ENCODE measurements around the gene PSMD5. TPM values are rescaled to one million over a fixed set of nuclear protein-coding genes. Genes with fewer than 3 reads are reported as not detected.

PSMD5 gene
- polyA plus RNA-seq, 1 donor (not counting 4 experiments of a cell fraction or from before 2014, with no cell fraction given), result 55.2 TPM

- FAIRE-seq, result no peak
- no peak overlapping the region for H3K4me2 ChIP-seq (ENCODE audit: control insufficient read depth, extremely low read depth, insufficient read depth, low read depth, low read length)
- H4K20me1 ChIP-seq (ENCODE audit: control insufficient read depth, extremely low read depth, insufficient read depth, low read length), result no peaks in the 10 kb centered on the region
- no peaks in the 10 kb centered on the region for H3K9me3 ChIP-seq (ENCODE audit: control insufficient read depth, low read depth, low read length)
- no peak overlapping the region for H3K9ac ChIP-seq (ENCODE audit: control insufficient read depth, extremely low read depth, insufficient read depth, low read length)
- H3K9me1 ChIP-seq (ENCODE audit: control insufficient read depth, extremely low read depth, insufficient read depth, low read length), result no peaks in the 10 kb centered on the region
- no peaks in the 10 kb centered on the region for H3K4me1 ChIP-seq (ENCODE audit: control insufficient read depth, extremely low read depth, insufficient read depth, low read length)
- no peaks in the 10 kb centered on the region for H3K79me2 ChIP-seq (ENCODE audit: control insufficient read depth, insufficient read depth, low read length)
- H2AFZ ChIP-seq (ENCODE audit: control insufficient read depth, low read length), result no peak overlapping the region
- no peak overlapping the region for H3K4me3 ChIP-seq (ENCODE audit: control insufficient read depth in 2 of 3, extremely low read depth in 1 of 3, insufficient read depth in 2 of 3, low read depth in 1 of 3, low read length in 3 of 3)
- peaks cover 2 to 19% of the 10 kb centered on the region in 2 experiments for H3K36me3 ChIP-seq (ENCODE audit: control insufficient read depth in 2 of 2, extremely low read depth in 1 of 2, insufficient read depth in 2 of 2, low read length in 2 of 2)
- no peak for DNase-seq (ENCODE audit: low read depth, low spot score)
- H3K27me3 ChIP-seq (ENCODE audit: control insufficient read depth, extremely low read depth, insufficient read depth, low read length), result no peaks in the 10 kb centered on the region
- dilution Hi-C loops (cut with MboI; ENCODE audit: extremely low pct_ligation_motif_present, low sequenced_read_pairs), result no loop called here
- no peak for TF ChIP-seq CTCF (optimal IDR thresholded peaks at IDR 0.05 in 1 of 3, IDR thresholded peaks at IDR 0.05 in 1 of 3, conservative IDR thresholded peaks at IDR 0.05 in 1 of 3; ENCODE audit: extremely low read depth in 1 of 3, insufficient read depth in 2 of 3, low read length in 3 of 3)
- no peak for TF ChIP-seq EZH2 (IDR thresholded peaks at IDR 0.05; ENCODE audit: low read length)
- H3K27ac ChIP-seq (ENCODE audit: control insufficient read depth, insufficient read depth, low read length), result no peak overlapping the region
Observed at GRCh38 chr9:120855827-120856670, 13.3 kb upstream of the PSMD5 start.

- Histone ChIP-seq H3K4me3 (ENCODE audit: control insufficient read depth in 2 of 3, extremely low read depth in 1 of 3, insufficient read depth in 2 of 3, low read depth in 1 of 3, low read length in 3 of 3) (no peak overlapping the region), H3K9me1 (ENCODE audit: control insufficient read depth, extremely low read depth, insufficient read depth, low read length) (no peaks in the 10 kb centered on the region), H3K9ac (ENCODE audit: control insufficient read depth, extremely low read depth, insufficient read depth, low read length) (no peak overlapping the region), H3K4me2 (ENCODE audit: control insufficient read depth, extremely low read depth, insufficient read depth, low read depth, low read length) (no peak overlapping the region), H3K4me1 (ENCODE audit: control insufficient read depth, extremely low read depth, insufficient read depth, low read length) (no peaks in the 10 kb centered on the region), H3K79me2 (ENCODE audit: control insufficient read depth, insufficient read depth, low read length) (no peaks in the 10 kb centered on the region), H2AFZ (ENCODE audit: control insufficient read depth, low read length) (no peak overlapping the region), H3K36me3 (ENCODE audit: control insufficient read depth in 2 of 2, extremely low read depth in 1 of 2, insufficient read depth in 2 of 2, low read length in 2 of 2) (peaks cover 2 to 17% of the 10 kb centered on the region in 2 experiments), H4K20me1 (ENCODE audit: control insufficient read depth, extremely low read depth, insufficient read depth, low read length) (no peaks in the 10 kb centered on the region), H3K27ac (ENCODE audit: control insufficient read depth, insufficient read depth, low read length) (no peak overlapping the region), H3K27me3 (ENCODE audit: control insufficient read depth, extremely low read depth, insufficient read depth, low read length) (no peaks in the 10 kb centered on the region), H3K9me3 (ENCODE audit: control insufficient read depth, low read depth, low read length) (no peaks in the 10 kb centered on the region)
- no peak for TF ChIP-seq CTCF (optimal IDR thresholded peaks at IDR 0.05 in 1 of 3, IDR thresholded peaks at IDR 0.05 in 1 of 3, conservative IDR thresholded peaks at IDR 0.05 in 1 of 3; ENCODE audit: extremely low read depth in 1 of 3, insufficient read depth in 2 of 3, low read length in 3 of 3)
- TF ChIP-seq EZH2 (IDR thresholded peaks at IDR 0.05; ENCODE audit: low read length), result no peak
- no peak for FAIRE-seq
- dilution Hi-C loops (cut with MboI; ENCODE audit: extremely low pct_ligation_motif_present, low sequenced_read_pairs), result no loop called here
- no peak for DNase-seq (ENCODE audit: low read depth, low spot score)
Observed at GRCh38 chr9:120854596-120855327, 12.0 kb upstream of the PSMD5 start.
